Lung (tissue), 12 donors: ENCODE measurements around the gene TRMT2A. TPM values are rescaled to one million over a fixed set of nuclear protein-coding genes. Genes with fewer than 3 reads are reported as not detected.

Experiments
- ATAC-seq: fragments of 200-7000 bp; cut with Tn5 transposase; one replicate; pipeline ENCODE4 v1.9.1; 2020; ENCODE audit warnings: moderate number of reproducible peaks; ENCODE audit not compliant: insufficient read depth, low FRiP score
- DNase-seq, 3 donors: peaks; one replicate each; pipeline ENCODE4 v3.0.0-alpha.2; 2013 to 2017
- H3K27ac ChIP-seq, 2 donors: one replicate each; pipeline ENCODE4 v1.5.1; 2013; ENCODE audit warnings: mild to moderate bottlenecking in 2 of 2, moderate library complexity in 2 of 2, control low read depth in 1 of 2, inconsistent platforms in 1 of 2, low read depth in 1 of 2, low read length in 1 of 2
- H3K27me3 ChIP-seq, 3 donors: one replicate each; pipeline ENCODE4 v1.5.1; 2013; ENCODE audit warnings: low read length in 2 of 3; ENCODE audit not compliant: control insufficient read depth in 3 of 3, insufficient read depth in 3 of 3
- H3K36me3 ChIP-seq, 4 donors: one replicate each; pipeline ENCODE4 v1.5.1; 2013; ENCODE audit warnings: low read length in 4 of 4, mild to moderate bottlenecking in 1 of 4, moderate library complexity in 1 of 4; ENCODE audit not compliant: control insufficient read depth in 4 of 4, insufficient read depth in 4 of 4
- H3K4me1 ChIP-seq, 5 donors: one replicate each; pipeline ENCODE4 v1.5.1; 2013; ENCODE audit warnings: low read length in 5 of 5, mild to moderate bottlenecking in 2 of 5, moderate library complexity in 1 of 5; ENCODE audit not compliant: control insufficient read depth in 5 of 5, insufficient read depth in 5 of 5
- H3K4me3 ChIP-seq: one replicate; pipeline ENCODE4 v1.5.1; 2013; ENCODE audit warnings: mild to moderate bottlenecking, control low read depth, moderate library complexity
- H3K9ac ChIP-seq, 2 donors: one replicate each; pipeline ENCODE4 v1.5.1; 2013; ENCODE audit warnings: low read length in 2 of 2, control low read depth in 1 of 2; ENCODE audit not compliant: insufficient read depth in 1 of 2
- H3K9me3 ChIP-seq, 4 donors: one replicate each; pipeline ENCODE4 v1.5.1; 2013; ENCODE audit warnings: low read length in 3 of 4, mild to moderate bottlenecking in 1 of 4, moderate library complexity in 1 of 4; ENCODE audit not compliant: control insufficient read depth in 4 of 4, insufficient read depth in 3 of 4
- CTCF ChIP-seq: IDR thresholded peaks from 2 replicates; pipeline ENCODE4 v1.5.1; 2012; ENCODE audit warnings: mild to moderate bottlenecking; ENCODE audit errors: control extremely low read depth, extremely low read depth
- WGBS, 2 donors: extraction: QIAGEN DNeasy Blood & Tissue Kit; methylation state at CpG; one replicate each; pipeline ENCODE4 v1.1.7; 2013; 5-methylcytosine and 5-hydroxymethylcytosine counted together
- polyA plus RNA-seq, 2 donors: library from polyadenylated mRNA; stranded (reverse); fragments of 200-250 nt; gene quantifications; one replicate each; pipeline ENCODE4 v1.2.1, GENCODE V29; 2013
- total RNA-seq, 2 donors: library from RNA; depleted of rRNA in 1 of 2; stranded (reverse); fragments of >200 nt in 1 of 2; gene quantifications; one replicate each; pipeline ENCODE4 v1.2.1, GENCODE V29; 2014 to 2021
- donor health status: control.
- donor health status: control.
- donor health status: Bipolar disorder and iron deficiency.
- donor health status: healthy.
- donor health status: DM: yes; HTN: yes; CAD: no.

Gene TRMT2A
- total and polyA plus RNA-seq, 4 donors = 37.5 to 71.1 (median 55.4) TPM

- no peaks in the 10 kb centered on the region for H3K27me3 ChIP-seq
- no peak overlapping the region for H3K4me3 ChIP-seq
- DNase-seq (no peak), ATAC-seq (no peak)
- no peak overlapping the region for H3K9ac ChIP-seq
- no peak for TF ChIP-seq CTCF
- peaks cover 2 to 50% (median 10%) of the 10 kb centered on the region in 4 donors for H3K36me3 ChIP-seq
- 94 to 96% methylated on average over 11 of the region's 11 CpGs for WGBS, 2 donors
- no peak overlapping the region for H3K27ac ChIP-seq
- H3K4me1 ChIP-seq = peaks cover 0 to 1% (median 0%) of the 10 kb centered on the region in 5 donors
- no peaks in the 10 kb centered on the region for H3K9me3 ChIP-seq
These were observed 7.2 kb upstream of the TRMT2A start for GRCh38 chr22:20124083-20124787.

GRCh38 chr22:20123366-20124082 lies 6.5 kb upstream of the TRMT2A start:
- DNase-seq = no peak
- Histone ChIP-seq H3K27ac (no peak overlapping the region), H3K4me1 (peaks cover 2 to 8% (median 3%) of the 10 kb centered on the region in 5 donors), H3K4me3 (no peak overlapping the region), H3K27me3 (no peaks in the 10 kb centered on the region), H3K9ac (no peak overlapping the region), H3K9me3 (no peaks in the 10 kb centered on the region), H3K36me3 (peaks cover 2 to 52% (median 15%) of the 10 kb centered on the region in 4 donors)
- TF ChIP-seq CTCF = no peak
- 93 to 95% methylated on average over 13 of the region's 13 CpGs for WGBS, 2 donors
- no peak for ATAC-seq

GRCh38 chr22:20121856-20122415 lies 4.9 kb upstream of the TRMT2A start:
- Histone ChIP-seq H3K9ac (no peak overlapping the region), H3K9me3 (no peaks in the 10 kb centered on the region), H3K27me3 (no peaks in the 10 kb centered on the region), H3K27ac (no peak overlapping the region), H3K4me3 (no peak overlapping the region), H3K36me3 (peaks cover 2 to 49% (median 15%) of the 10 kb centered on the region in 4 donors), H3K4me1 (peaks cover 3 to 12% (median 5%) of the 10 kb centered on the region in 5 donors)
- TF ChIP-seq CTCF = no peak
- 96% methylated on average over 22 of the region's 22 CpGs for WGBS, 2 donors
- no peak for DNase-seq
- no peak for ATAC-seq
